NB4 (cell line): Measurements from ENCODE around the gene CPNE2.

ENCODE experiments used
- DNase-seq: peaks from one replicate; pipeline ENCODE4 v3.0.0; 2010; ENCODE audit warnings: low read depth
- H3K4me3 ChIP-seq: one replicate; pipeline ENCODE4 v1.5.1; 2011; ENCODE audit warnings: mild to moderate bottlenecking, low read depth, low read length, moderate library complexity
- MAX ChIP-seq: IDR thresholded peaks from 2 replicates; pipeline ENCODE4 v1.6.1; 2011; ENCODE audit warnings: low read depth, low read length
- MYC ChIP-seq: IDR thresholded peaks from 2 replicates; pipeline ENCODE4 v1.6.1; 2011; ENCODE audit warnings: low read depth, low read length
- POLR2A ChIP-seq: IDR thresholded peaks from 2 replicates; pipeline ENCODE4 v1.6.1; 2011; ENCODE audit warnings: mild to moderate bottlenecking; ENCODE audit not compliant: insufficient read length; ENCODE audit errors: extremely low read depth
- TF ChIP-seq, protein P1 (sequence below): IDR thresholded peaks from one replicate; pipeline ENCODE4 v1.5.1; 2012; ENCODE audit warnings: low read depth, low read length

CPNE2 gene

DNA sequence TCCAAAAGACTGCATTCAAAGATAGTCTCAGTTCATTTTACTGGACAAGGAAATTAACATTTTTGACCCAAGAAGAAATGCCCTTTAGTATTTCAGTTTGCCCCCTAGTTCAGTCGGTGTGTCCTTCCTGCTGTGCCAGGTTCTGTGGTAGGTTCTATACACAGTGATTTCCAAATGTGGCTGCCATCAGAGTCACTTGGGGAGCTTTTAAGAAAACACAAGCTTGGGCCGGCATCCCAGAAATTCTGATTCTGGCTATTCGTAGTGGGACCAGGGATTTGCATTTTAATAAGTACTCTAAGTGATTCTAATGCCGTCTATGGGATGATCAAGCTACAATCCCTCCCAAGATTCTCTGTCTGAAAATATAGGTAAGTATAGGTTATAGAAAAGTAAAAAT lies 103.9 kb downstream of the CPNE2 start:
- TF ChIP-seq MAX, result no peak
- no peak for TF ChIP-seq MYC
- TF ChIP-seq, protein P1, sequence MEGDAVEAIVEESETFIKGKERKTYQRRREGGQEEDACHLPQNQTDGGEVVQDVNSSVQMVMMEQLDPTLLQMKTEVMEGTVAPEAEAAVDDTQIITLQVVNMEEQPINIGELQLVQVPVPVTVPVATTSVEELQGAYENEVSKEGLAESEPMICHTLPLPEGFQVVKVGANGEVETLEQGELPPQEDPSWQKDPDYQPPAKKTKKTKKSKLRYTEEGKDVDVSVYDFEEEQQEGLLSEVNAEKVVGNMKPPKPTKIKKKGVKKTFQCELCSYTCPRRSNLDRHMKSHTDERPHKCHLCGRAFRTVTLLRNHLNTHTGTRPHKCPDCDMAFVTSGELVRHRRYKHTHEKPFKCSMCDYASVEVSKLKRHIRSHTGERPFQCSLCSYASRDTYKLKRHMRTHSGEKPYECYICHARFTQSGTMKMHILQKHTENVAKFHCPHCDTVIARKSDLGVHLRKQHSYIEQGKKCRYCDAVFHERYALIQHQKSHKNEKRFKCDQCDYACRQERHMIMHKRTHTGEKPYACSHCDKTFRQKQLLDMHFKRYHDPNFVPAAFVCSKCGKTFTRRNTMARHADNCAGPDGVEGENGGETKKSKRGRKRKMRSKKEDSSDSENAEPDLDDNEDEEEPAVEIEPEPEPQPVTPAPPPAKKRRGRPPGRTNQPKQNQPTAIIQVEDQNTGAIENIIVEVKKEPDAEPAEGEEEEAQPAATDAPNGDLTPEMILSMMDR, result no peak
- no peak for TF ChIP-seq POLR2A
- no peak overlapping the region for H3K4me3 ChIP-seq
- no peak for DNase-seq

DNA sequence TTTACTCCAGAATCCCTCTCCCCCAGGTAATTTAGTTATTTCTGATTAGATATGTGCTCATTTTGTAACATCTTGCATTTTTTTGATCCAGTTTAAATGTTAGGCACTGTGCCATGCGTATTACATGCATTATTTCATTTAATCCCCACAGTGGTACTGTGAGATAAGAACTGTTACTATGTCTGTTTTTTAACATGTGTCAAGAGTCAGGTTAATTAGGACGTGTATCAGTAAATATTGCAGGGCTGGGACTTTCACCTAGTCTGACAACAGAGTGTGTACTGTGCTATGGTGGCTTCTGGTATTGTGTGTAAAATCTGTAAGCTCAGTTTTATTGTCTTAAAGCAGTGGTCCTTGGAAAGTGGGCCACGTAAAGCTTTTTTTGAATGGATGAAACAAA lies 104.4 kb downstream of the CPNE2 start:
- no peak for DNase-seq
- TF ChIP-seq, protein P1, result no peak
- no peak for TF ChIP-seq POLR2A
- TF ChIP-seq MAX, result no peak
- no peak for TF ChIP-seq MYC
- H3K4me3 ChIP-seq, result no peak overlapping the region
